GM21786 (cell line): ENCODE results near the gene THEM4.

Source experiments
- ATAC-seq: cut with Tn5 transposase; IDR thresholded peaks from one replicate; pipeline ENCODE4 v1.9.1; 2021; ENCODE audit not compliant: unreplicated experiment

The THEM4 gene

GRCh38 chr1:151909167-151910149 is at the start of gene THEM4:
THEM4 (minus strand) TSS chr1:151909511; CDS start chr1:151909458, 53 bp downstream.
- ATAC-seq, result peak; percentile 97

GRCh38 chr1:151958959-151959358 is 49.6 kb upstream of the THEM4 start:
- no peak for ATAC-seq

GRCh38 chr1:151956957-151957497 is 47.7 kb upstream of the THEM4 start:
- no peak for ATAC-seq

GRCh38 chr1:151953409-151954094 is 44.2 kb upstream of the THEM4 start:
- ATAC-seq, result no peak

- ATAC-seq, result no peak
These were observed 43.5 kb upstream of the THEM4 start for GRCh38 chr1:151952811-151953210.

GRCh38 chr1:151949371-151950193 is 40.3 kb upstream of the THEM4 start:
- ATAC-seq, result no peak

GRCh38 chr1:151948506-151948905 is 39.2 kb upstream of the THEM4 start:
- no peak for ATAC-seq

GRCh38 chr1:151947140-151947539 is 37.8 kb upstream of the THEM4 start:
- no peak for ATAC-seq

DNA sequence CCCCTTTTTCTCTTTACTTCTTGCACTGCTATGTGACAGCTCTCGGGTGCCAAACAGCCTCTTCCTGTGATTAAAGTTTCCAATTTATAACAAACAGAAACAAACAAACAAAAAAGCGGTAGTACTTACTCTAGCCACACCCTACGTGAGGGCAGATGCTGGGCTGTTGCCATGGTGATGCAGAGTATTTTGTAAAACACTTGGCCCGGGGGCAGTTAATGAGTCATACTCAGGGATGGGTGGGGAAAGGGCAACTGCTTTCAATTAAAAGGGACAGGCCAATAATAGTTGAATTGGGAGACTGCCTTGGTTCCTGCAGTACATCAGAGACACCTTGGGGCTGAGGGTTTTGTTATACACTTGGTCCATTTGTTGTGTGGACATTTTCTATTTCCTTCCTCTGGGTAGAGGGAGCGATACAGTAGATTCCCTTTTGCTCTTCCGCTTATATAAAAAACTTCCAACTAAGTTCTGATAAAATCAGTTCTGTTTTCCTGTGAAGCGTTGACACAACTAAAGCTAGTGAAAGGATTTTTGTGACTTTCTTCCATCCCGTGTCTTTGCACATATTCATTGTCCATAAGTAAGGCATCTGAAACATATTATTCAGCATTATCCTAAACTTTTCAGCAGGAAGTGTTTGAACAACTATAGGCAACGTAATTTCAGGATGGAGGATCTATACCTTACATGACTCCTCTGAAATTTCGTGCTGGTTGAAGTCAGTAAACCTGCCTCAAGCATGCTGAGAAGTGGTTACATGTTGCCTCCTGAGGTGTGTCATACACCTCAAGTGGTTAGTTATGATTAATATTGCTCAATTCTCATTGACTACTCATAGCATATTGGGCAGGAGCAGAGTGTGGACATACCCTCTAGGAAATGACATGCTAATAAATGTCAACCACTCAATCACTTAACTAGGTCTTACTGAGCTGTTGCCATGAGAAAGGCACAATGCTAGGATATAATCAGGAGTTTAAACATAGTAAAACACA is 36.7 kb upstream of the THEM4 start:
- ATAC-seq, result no peak

DNA sequence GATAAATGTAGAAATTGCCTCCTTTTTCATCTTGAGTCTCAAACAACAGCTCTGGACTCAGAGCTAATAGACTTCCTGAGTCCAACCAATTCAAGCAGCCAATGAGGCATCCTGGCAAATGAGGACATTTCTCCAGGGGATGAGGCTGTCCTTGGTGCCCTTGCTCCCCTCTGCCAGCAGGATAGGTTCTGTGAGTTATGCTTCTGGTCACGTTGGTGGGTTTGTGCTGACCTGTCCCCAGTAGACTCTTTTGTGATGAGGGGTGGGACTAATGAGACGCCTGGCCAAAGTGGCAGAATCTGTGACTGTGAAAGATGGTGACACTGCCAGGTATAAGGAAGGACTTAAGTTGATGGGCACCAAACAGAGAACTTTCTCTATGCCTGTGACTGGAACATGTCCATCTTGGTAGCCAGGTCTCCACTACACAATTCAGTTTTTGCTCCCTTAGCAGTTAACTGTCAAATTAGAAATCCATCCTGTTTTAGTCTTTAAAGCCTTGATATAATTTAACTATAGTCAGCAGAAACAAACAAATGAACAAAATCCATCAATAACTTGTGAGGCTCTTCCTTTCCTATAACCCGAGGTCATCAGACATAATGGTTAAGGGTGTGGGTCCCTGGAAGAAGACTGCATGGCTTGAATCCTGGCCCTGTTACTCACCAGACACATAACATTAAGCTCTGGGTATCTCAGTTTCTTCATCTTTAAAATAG is 35.7 kb upstream of the THEM4 start:
- ATAC-seq, result no peak

GRCh38 chr1:151944126-151944856 is 35.0 kb upstream of the THEM4 start:
- no peak for ATAC-seq

DNA sequence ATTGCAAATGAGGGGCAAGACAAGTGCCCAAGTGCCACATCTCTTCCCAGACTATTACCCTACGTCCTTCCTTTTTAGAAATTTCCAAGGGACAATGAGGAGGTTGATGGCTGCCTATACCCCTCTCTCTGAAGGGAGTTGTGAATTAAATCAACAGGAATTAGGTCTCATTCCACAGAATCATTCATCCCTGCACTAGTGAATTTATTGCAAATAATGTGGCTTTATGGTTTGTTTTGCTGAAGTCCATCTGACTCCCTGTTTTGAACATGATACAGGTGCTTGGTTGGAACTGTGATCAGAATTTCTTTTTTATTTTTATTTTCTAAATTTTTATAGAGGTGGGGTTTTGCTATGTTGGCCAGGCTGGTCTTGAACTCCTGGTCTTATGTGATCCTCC is 34.3 kb upstream of the THEM4 start:
- no peak for ATAC-seq

DNA sequence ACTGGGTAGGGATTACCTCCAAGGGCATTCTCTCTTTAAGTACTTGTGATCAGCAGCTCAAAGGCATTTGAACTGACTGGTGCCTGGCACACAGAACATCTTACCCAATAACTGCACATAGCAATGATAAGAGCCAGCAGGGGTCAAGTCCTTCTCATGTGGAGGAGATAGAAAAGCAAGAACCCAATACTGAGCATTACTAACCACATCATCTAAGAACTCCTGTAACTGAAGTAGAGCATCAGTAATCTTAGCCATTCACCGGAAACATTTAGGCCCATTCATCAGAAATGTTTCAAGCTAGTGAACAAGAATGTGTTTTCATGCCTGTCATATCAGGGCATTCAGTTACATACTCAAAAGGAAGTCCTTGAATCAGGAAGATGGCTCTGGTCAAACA is 33.6 kb upstream of the THEM4 start:
- ATAC-seq, result no peak

DNA sequence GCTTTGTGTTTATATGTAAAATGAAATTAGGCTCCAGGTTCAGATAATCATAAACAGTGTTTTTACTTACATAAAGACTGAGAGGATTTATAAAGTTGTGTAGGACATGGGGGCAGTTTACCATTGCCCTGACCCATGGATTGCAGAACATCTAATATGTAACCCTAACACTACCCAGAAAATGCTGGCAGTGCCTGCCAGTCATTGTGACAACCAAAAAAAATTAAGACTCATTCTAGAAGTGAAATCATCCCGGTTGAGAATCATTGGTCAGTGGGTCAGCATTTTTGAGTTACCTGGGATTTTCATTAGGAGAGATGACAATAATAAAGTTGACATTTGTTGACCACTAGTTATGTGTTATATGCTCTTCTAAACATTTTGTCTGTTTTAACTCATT is 31.2 kb upstream of the THEM4 start:
- ATAC-seq, result no peak

- no peak for ATAC-seq
These were observed 30.5 kb upstream of the THEM4 start for GRCh38 chr1:151939779-151940178.

DNA sequence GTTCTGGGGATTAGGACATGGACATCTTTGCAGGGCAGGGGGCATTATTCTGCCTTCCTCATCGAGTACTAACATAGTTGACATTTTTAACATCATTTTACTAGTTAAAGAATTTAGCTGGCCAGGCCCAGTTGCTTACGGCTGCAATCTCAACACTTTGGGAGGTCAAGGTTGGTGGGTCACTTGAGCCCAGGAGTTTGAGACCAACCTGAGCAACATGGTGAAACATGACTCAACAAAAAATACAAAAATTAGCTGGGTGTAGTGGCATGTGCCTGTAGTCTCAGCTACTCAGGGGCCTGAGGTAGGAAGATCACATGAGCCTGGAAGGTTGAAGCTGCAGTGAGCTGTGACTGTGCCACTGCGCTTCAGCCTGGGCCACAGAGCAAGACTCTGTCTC is 29.8 kb upstream of the THEM4 start:
- no peak for ATAC-seq

DNA sequence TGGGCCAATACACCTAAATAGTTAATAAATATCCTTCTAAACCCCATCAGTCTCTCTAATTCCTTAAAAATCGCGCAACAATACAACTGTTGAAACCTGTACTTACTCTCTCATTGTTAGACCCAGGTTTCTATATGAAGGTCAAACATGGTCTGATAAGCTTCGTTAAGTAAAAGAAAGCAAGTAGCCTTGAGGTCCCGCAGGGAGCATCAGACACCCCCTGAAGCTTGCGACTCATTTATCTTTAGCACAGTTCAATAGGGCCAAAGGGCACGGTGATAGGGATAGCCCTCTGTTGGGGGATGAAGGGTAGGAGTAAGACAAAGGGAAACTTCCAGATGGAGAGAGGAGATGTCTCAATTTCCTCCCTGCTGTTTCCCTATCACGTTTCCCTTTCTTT is 27.3 kb upstream of the THEM4 start:
- ATAC-seq, result no peak

- no peak for ATAC-seq
These were observed 26.7 kb upstream of the THEM4 start for GRCh38 chr1:151935894-151936602.
